IMR-90 (cell line): Measurements from ENCODE around the gene SYTL3. TPM values are rescaled to one million over a fixed set of nuclear protein-coding genes. Genes with fewer than 3 reads are reported as not detected.

Source experiments
- ATAC-seq: fragments of 200-7000 bp; cut with Tn5 transposase; 2 replicates; pipeline ENCODE4 v1.9.1; 2020; ENCODE audit warnings: low read depth, mild to moderate bottlenecking, moderate library complexity
- BruUV-seq: library from RNA; stranded (reverse); fragments of 400-500 nt; replicated peaks from 2 replicates; lab custom pipeline; 2021; lab: Mats Ljungman, UMichigan
- CTCF ChIA-PET: fragments of 300-600 bp; formaldehyde crosslinking; extraction: SDS; loops from one replicate; lab custom pipeline; 2021; ENCODE audit warnings: antibody characterized with exemption; lab: Yijun Ruan, JAX
- POLR2A ChIA-PET: fragments of 300-600 bp; sonication (Branson Sonifier 250); formaldehyde crosslinking; loops from one replicate; lab custom pipeline; 2022; ENCODE audit warnings: antibody characterized with exemption; ENCODE audit not compliant: unreplicated experiment; lab: Charles Lee
- DNase-seq: peaks from one replicate; pipeline ENCODE4 v3.0.0; 2013
- H2AFZ ChIP-seq: replicated peaks from 2 replicates; pipeline ENCODE3; 2013; ENCODE audit warnings: low read length, mild to moderate bottlenecking; ENCODE audit not compliant: poor library complexity
- H2AK5ac ChIP-seq: 2 replicates; pipeline ENCODE4 v1.6.1; 2013; ENCODE audit warnings: low read depth, low read length, inconsistent platforms
- H2AK9ac ChIP-seq: replicated peaks from 2 replicates; pipeline ENCODE3; 2013; ENCODE audit warnings: mild to moderate bottlenecking, low read depth, low read length, moderate library complexity; ENCODE audit not compliant: poor library complexity
- H2BK120ac ChIP-seq: 2 replicates; pipeline ENCODE4 v1.6.1; 2013; ENCODE audit warnings: low read depth, low read length, inconsistent platforms
- H2BK15ac ChIP-seq: 3 replicates; pipeline ENCODE4 v1.6.1; 2013; ENCODE audit warnings: low read depth, low read length, inconsistent platforms
- H2BK20ac ChIP-seq: 2 replicates; pipeline ENCODE4 v1.6.1; 2013; ENCODE audit warnings: low read depth, mild to moderate bottlenecking, inconsistent platforms, low read length, moderate library complexity
- H2BK5ac ChIP-seq: 2 replicates; pipeline ENCODE4 v1.6.1; 2013; ENCODE audit warnings: mild to moderate bottlenecking, low read depth, low read length, inconsistent platforms; ENCODE audit not compliant: poor library complexity, severe bottlenecking
- H3K14ac ChIP-seq: replicated peaks from 2 replicates; pipeline ENCODE4 v1.6.1; 2013; ENCODE audit warnings: low read depth, low read length, inconsistent platforms
- H3K18ac ChIP-seq: 2 replicates; pipeline ENCODE4 v1.6.1; 2013; ENCODE audit warnings: low read depth, low read length, control low read depth
- H3K23ac ChIP-seq: 2 replicates; pipeline ENCODE4 v1.6.1; 2013; ENCODE audit warnings: low read depth, low read length, inconsistent platforms
- H3K27ac ChIP-seq: 2 replicates; pipeline ENCODE4 v1.5.1; 2013; ENCODE audit warnings: mild to moderate bottlenecking, control low read depth, low read length; ENCODE audit not compliant: insufficient read depth
- H3K27me3 ChIP-seq: 2 replicates; pipeline ENCODE4 v1.6.1; 2013; ENCODE audit warnings: low read length; ENCODE audit not compliant: control insufficient read depth, insufficient read depth
- H3K36me3 ChIP-seq: 2 replicates; pipeline ENCODE4 v1.6.1; 2013; ENCODE audit warnings: low read length, mixed read lengths; ENCODE audit not compliant: control insufficient read depth, insufficient read depth
- H3K4ac ChIP-seq: 2 replicates; pipeline ENCODE4 v1.6.1; 2013; ENCODE audit warnings: low read depth, low read length, inconsistent platforms
- H3K4me1 ChIP-seq: 2 replicates; pipeline ENCODE4 v1.6.1; 2013; ENCODE audit warnings: low read length, mixed read lengths; ENCODE audit not compliant: control insufficient read depth, insufficient read depth
- H3K4me2 ChIP-seq: 2 replicates; pipeline ENCODE4 v1.6.1; 2013; ENCODE audit warnings: low read depth, mild to moderate bottlenecking, control low read depth, low read length, moderate library complexity
- H3K4me3 ChIP-seq: 2 replicates; pipeline ENCODE4 v1.5.1; 2013; ENCODE audit warnings: low read depth, mild to moderate bottlenecking, control low read depth, low read length, moderate library complexity; ENCODE audit not compliant: insufficient read depth
- H3K56ac ChIP-seq: 2 replicates; pipeline ENCODE4 v1.6.1; 2013; ENCODE audit warnings: low read length, inconsistent platforms; ENCODE audit not compliant: insufficient read depth; ENCODE audit errors: extremely low read depth
- H3K79me1 ChIP-seq, 2 experiments: 2 replicates each; pipeline ENCODE4 v1.6.1; 2013; ENCODE audit warnings: low read length in 2 of 2, inconsistent platforms in 1 of 2, low read depth in 1 of 2
- H3K9ac ChIP-seq: 2 replicates; pipeline ENCODE4 v1.6.1; 2013; ENCODE audit warnings: low read depth, low read length, control low read depth
- H3K9me1 ChIP-seq: 2 replicates; pipeline ENCODE4 v1.6.1; 2013; ENCODE audit warnings: low read length, inconsistent platforms; ENCODE audit not compliant: insufficient read depth
- H3K9me3 ChIP-seq: 2 replicates; pipeline ENCODE4 v1.6.1; 2013; ENCODE audit warnings: low read length; ENCODE audit not compliant: control insufficient read depth, insufficient read depth
- H4K20me1 ChIP-seq: 2 replicates; pipeline ENCODE4 v1.6.1; 2013; ENCODE audit warnings: low read length, inconsistent platforms; ENCODE audit not compliant: insufficient read depth
- H4K5ac ChIP-seq: 2 replicates; pipeline ENCODE4 v1.6.1; 2013; ENCODE audit warnings: mild to moderate bottlenecking, low read depth, low read length, control low read depth
- H4K8ac ChIP-seq, 2 experiments: 2 replicates each; pipeline ENCODE4 v1.6.1; 2013; ENCODE audit warnings: low read depth in 2 of 2, low read length in 2 of 2, control low read depth in 1 of 2, inconsistent platforms in 1 of 2
- H4K91ac ChIP-seq: 2 replicates; pipeline ENCODE4 v1.6.1; 2013; ENCODE audit warnings: low read depth, low read length, inconsistent platforms; ENCODE audit not compliant: insufficient read depth
- RAD21 ChIP-seq: IDR thresholded peaks from 2 replicates; pipeline ENCODE4 v1.6.1; 2012; ENCODE audit warnings: low read length, improper control_type of control experiment
- SMC3 ChIP-seq: fragments of 150-350 bp; IDR thresholded peaks from 2 replicates; pipeline ENCODE4 v1.6.1; 2016; ENCODE audit warnings: low read depth, mild to moderate bottlenecking, antibody characterized with exemption, low read length, moderate library complexity
- WGBS, 2 experiments: methylation state at CpG; one replicate each; pipeline versions ENCODE4 v1.1.5 to v1.1.7; 2013; ENCODE audit warnings: missing lambda C conversion rate in 2 of 2; ENCODE audit not compliant: insufficient read length in 1 of 2; ENCODE audit errors: extremely low coverage in 2 of 2; 5-methylcytosine and 5-hydroxymethylcytosine counted together
- dilution Hi-C: fragments of 300-500 bp; cut with HindIII; formaldehyde crosslinking; loops from one replicate; pipeline ENCODE4 v1.14.3; 2018; ENCODE audit warnings: low sequenced_read_pairs; ENCODE audit not compliant: unreplicated experiment
- in situ Hi-C: fragments of 300-500 bp; cut with MboI; formaldehyde crosslinking; loops from 3 replicates; pipeline ENCODE4 v1.14.3; 2019; ENCODE audit warnings: low sequenced_read_pairs, inconsistent platforms, mixed read lengths
- intact Hi-C: fragments of 100-400 bp; cut with micrococcal nuclease; formaldehyde crosslinking; loops from 2 replicates; pipeline ENCODE4 v1.10.0; 2022
- polyA plus RNA-seq, 3 experiments: library from polyadenylated mRNA; depleted of rRNA; stranded (reverse); fragments of >200 nt; gene quantifications; 2 replicates each; pipeline ENCODE4 v1.2.3, GENCODE V29; 2012; ENCODE audit warnings: low replicate concordance in 1 of 3
- total RNA-seq: library from RNA; depleted of rRNA; stranded (reverse); fragments of >200 nt; gene quantifications from 2 replicates; pipeline ENCODE4 v1.2.3, GENCODE V29; 2012
- TF ChIP-seq, protein P1 (sequence below): fragments of 150-350 bp; IDR thresholded peaks from 2 replicates; pipeline ENCODE4 v1.6.1; 2017; ENCODE audit warnings: mild to moderate bottlenecking, antibody characterized with exemption, low read length, low read depth
- TF ChIP-seq, protein P2 (sequence below): conservative IDR thresholded peaks from 2 replicates; pipeline ENCODE4 v1.5.1; 2012; ENCODE audit warnings: mild to moderate bottlenecking, low read depth, low read length, improper control_type of control experiment

The SYTL3 gene
- total and polyA plus RNA-seq, 2 of the 4 experiments (the other 2 are of a cell fraction): 2.9 to 4.3 TPM

DNA sequence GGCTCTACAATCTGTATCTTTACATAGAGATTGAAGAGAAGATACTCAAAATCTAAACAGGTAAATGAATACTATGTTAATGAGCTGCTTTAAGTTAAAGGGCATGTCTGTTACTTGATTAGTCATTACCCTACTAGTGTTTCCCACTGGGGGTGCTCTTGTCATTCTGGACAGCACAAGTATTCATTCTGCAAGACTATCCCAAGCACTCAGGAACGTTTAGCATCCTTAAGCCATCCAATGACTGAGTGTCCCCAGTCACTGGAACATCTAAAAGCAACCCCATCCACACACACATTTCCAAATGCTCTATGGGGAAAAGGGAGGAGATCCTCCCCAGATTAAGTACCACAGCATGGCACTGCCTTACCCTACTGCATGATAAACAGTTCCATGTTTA, 143.6 kb downstream of the SYTL3 start:
- Histone ChIP-seq H3K4me2 (no peak overlapping the region), H2BK5ac (no peak overlapping the region), H2BK20ac (no peak overlapping the region), H2AK9ac (no peak overlapping the region), H3K9me1 (peaks cover 14% of the 10 kb centered on the region; the same call in 1 of the 2 replicates), H2BK120ac (no peak overlapping the region), H3K18ac (no peak overlapping the region), H3K56ac (no peak overlapping the region), H3K4ac (no peak overlapping the region), H4K20me1 (peaks cover 46% of the 10 kb centered on the region; the same call in 1 of the 2 replicates), H3K23ac (no peak overlapping the region), H3K36me3 (peaks cover 3% of the 10 kb centered on the region), H4K91ac (no peak overlapping the region), H4K5ac (no peak overlapping the region), H4K8ac (no peak overlapping the region), H3K4me1 (peaks cover 2% of the 10 kb centered on the region; the same call in 1 of the 2 replicates), H3K9me3 (no peaks in the 10 kb centered on the region), H3K27me3 (no peaks in the 10 kb centered on the region), H3K79me1 (peaks cover 34 to 72% of the 10 kb centered on the region in 2 experiments), H2AK5ac (no peak overlapping the region), H3K14ac (no peak overlapping the region), H2AFZ (no peak overlapping the region), H2BK15ac (no peak overlapping the region), H3K9ac (no peak overlapping the region), H3K4me3 (no peak overlapping the region), H3K27ac (no peak overlapping the region)
- ATAC-seq (peak; percentile 80), DNase-seq (peak; percentile 65)
- BruUV-seq: no TSS peak
- TF ChIP-seq, protein P1, sequence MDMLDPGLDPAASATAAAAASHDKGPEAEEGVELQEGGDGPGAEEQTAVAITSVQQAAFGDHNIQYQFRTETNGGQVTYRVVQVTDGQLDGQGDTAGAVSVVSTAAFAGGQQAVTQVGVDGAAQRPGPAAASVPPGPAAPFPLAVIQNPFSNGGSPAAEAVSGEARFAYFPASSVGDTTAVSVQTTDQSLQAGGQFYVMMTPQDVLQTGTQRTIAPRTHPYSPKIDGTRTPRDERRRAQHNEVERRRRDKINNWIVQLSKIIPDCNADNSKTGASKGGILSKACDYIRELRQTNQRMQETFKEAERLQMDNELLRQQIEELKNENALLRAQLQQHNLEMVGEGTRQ: no peak
- peak; percentile 62 for TF ChIP-seq SMC3
- TF ChIP-seq RAD21: peak; percentile 79
- TF ChIP-seq, protein P2, sequence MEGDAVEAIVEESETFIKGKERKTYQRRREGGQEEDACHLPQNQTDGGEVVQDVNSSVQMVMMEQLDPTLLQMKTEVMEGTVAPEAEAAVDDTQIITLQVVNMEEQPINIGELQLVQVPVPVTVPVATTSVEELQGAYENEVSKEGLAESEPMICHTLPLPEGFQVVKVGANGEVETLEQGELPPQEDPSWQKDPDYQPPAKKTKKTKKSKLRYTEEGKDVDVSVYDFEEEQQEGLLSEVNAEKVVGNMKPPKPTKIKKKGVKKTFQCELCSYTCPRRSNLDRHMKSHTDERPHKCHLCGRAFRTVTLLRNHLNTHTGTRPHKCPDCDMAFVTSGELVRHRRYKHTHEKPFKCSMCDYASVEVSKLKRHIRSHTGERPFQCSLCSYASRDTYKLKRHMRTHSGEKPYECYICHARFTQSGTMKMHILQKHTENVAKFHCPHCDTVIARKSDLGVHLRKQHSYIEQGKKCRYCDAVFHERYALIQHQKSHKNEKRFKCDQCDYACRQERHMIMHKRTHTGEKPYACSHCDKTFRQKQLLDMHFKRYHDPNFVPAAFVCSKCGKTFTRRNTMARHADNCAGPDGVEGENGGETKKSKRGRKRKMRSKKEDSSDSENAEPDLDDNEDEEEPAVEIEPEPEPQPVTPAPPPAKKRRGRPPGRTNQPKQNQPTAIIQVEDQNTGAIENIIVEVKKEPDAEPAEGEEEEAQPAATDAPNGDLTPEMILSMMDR: peak; percentile 62
- ChIA-PET CTCF (interaction anchor here (0.9 to 1.2 kb wide), 3 partner anchors 30 to 180 kb away, joined by 3 to 5 read pairs (median 4); no protein-coding TSS in a partner anchor), POLR2A (no interaction called here)
- dilution Hi-C loops (no loop called here), in situ Hi-C loops (no loop called here), intact Hi-C loops (loop anchor here (1.0 to 10.0 kb wide), 3 partner anchors 86 to 311 kb away; no protein-coding TSS in a partner anchor)
- no CpG with 5 or more reads among the region's 1 CpG for WGBS, 2 experiments
